Right lobe of liver (tissue), 6 donors: ENCODE data around the gene ARG2. TPM values are rescaled to one million over a fixed set of nuclear protein-coding genes. Genes with fewer than 3 reads are reported as not detected.
A peak's percentile ranks its signal among the peaks of the same experiment; 100 is the strongest.

Source experiments
- ATAC-seq, 4 donors: fragments of 200-7000 bp; cut with Tn5 transposase; one replicate each; pipeline ENCODE4 v1.9.1; 2020; ENCODE audit warnings: mild to moderate bottlenecking in 4 of 4, moderate library complexity in 4 of 4
- DNase-seq, 3 donors: peaks; one replicate each; pipeline ENCODE4 v3.0.0-alpha.2; 2020
- H3K27ac ChIP-seq, 3 donors: fragments of 200-600 bp; one replicate each; pipeline ENCODE4 v1.8.0; 2022
- H3K27me3 ChIP-seq, 2 donors: fragments of 200-600 bp; one replicate each; pipeline ENCODE4 v1.8.0; 2022
- H3K36me3 ChIP-seq, 4 donors: fragments of 200-600 bp; sonication (generic) in 1 of 4; one replicate each; pipeline versions ENCODE4 v1.5.1 to v1.8.0; 2017 to 2022; ENCODE audit warnings: control low read depth in 1 of 4
- H3K4me1 ChIP-seq, 4 donors: fragments of 200-600 bp; sonication (generic) in 1 of 4; one replicate each; pipeline versions ENCODE4 v1.5.1 to v1.8.0; 2017 to 2022; ENCODE audit warnings: control low read depth in 1 of 4
- H3K4me3 ChIP-seq, 3 donors: fragments of 200-600 bp; one replicate each; pipeline ENCODE4 v1.8.0; 2022
- H3K9me3 ChIP-seq, 4 donors: fragments of 200-600 bp; sonication (generic) in 1 of 4; one replicate each; pipeline versions ENCODE4 v1.5.1 to v1.8.0; 2017 to 2022; ENCODE audit warnings: control low read depth in 1 of 4
- CTCF ChIP-seq, 4 donors: fragments of 200-600 bp in 3 of 4; fragments of 450-650 bp in 1 of 4; IDR thresholded peaks; one replicate each; pipeline versions ENCODE4 v1.5.1 to v1.8.0; 2016 to 2022; ENCODE audit warnings: antibody characterized with exemption in 4 of 4, mild to moderate bottlenecking in 2 of 4
- POLR2A ChIP-seq: fragments of 450-650 bp; IDR thresholded peaks from one replicate; pipeline ENCODE4 v1.6.1; 2017; ENCODE audit warnings: antibody characterized with exemption, mild to moderate bottlenecking
- WGBS: methylation state at CpG from one replicate; pipeline ENCODE4 v1.1.6; 2018; ENCODE audit warnings: low coverage, low lambda C conversion rate; ENCODE audit not compliant: insufficient coverage; ENCODE audit errors: missing lambda C conversion rate; 5-methylcytosine and 5-hydroxymethylcytosine counted together
- intact Hi-C, 2 donors: fragments of 100-400 bp; cut with DNase I; formaldehyde crosslinking; loops; one replicate each; pipeline versions ENCODE4 v1.11.2 to v1.14.1; 2022
- total RNA-seq, 6 experiments: library from RNA; depleted of rRNA in 2 of 6; stranded (reverse); fragments of >200 nt in 2 of 6; fragmentation: NEBNext Ultra II Directional in 3 of 6; extraction: Animal tissue kit (Norgen Biotek cat#: 25700) in 3 of 6; gene quantifications; one replicate each; pipeline versions ENCODE4 v1.1.0 to v1.2.4, GENCODE V29; 2016 to 2023
- donor health status: DM: no; HTN: yes; CAD: no.
- donor health status: DM: no; HTN: no; CAD: no.
- donor health status: DM: no; HTN: no; CAD: no.
- donor health status: DM: no; HTN: yes; CAD: no.
- donor health status: DM: no; HTN: yes; CAD: no.

ARG2 gene
- total RNA-seq, 6 experiments from 2014 or later = 0.92 to 3.3 (median 1.7) TPM; not detected in 1

GRCh38 chr14:67663633-67664032 lies 43.9 kb downstream of the ARG2 start:
- 87% methylated on average over 4 of the region's 4 CpGs for WGBS
- Histone ChIP-seq H3K4me3 (no peak overlapping the region), H3K36me3 (peaks cover 0 to 10% (median 4%) of the 10 kb centered on the region in 4 donors), H3K9me3 (no peaks in the 10 kb centered on the region), H3K27ac (no peak overlapping the region), H3K27me3 (no peaks in the 10 kb centered on the region), H3K4me1 (peaks cover 0 to 5% (median 0%) of the 10 kb centered on the region in 4 donors)
- ATAC-seq (no peak), DNase-seq (no peak)
- intact Hi-C loops = loop anchor here (10.0 kb wide), 2 partner anchors 79 to 89 kb away; no protein-coding TSS in a partner anchor
- TF ChIP-seq POLR2A (no peak), CTCF (IDR thresholded peaks at IDR 0.05) (no peak)

GRCh38 chr14:67665868-67666267 lies 46.1 kb downstream of the ARG2 start:
- 80% methylated on average over 2 of the region's 2 CpGs for WGBS
- Histone ChIP-seq H3K4me1 (peaks cover 0 to 5% (median 0%) of the 10 kb centered on the region in 4 donors), H3K36me3 (no peaks in the 10 kb centered on the region), H3K27ac (no peak overlapping the region), H3K27me3 (no peaks in the 10 kb centered on the region), H3K9me3 (no peaks in the 10 kb centered on the region), H3K4me3 (no peak overlapping the region)
- DNase-seq (no peak), ATAC-seq (peak in 1 of 4 donors; percentile 27)
- TF ChIP-seq POLR2A (no peak), CTCF (IDR thresholded peaks at IDR 0.05) (no peak)
- intact Hi-C loops = loop anchor here (10.0 kb wide), 2 partner anchors 81 to 91 kb away; no protein-coding TSS in a partner anchor

GRCh38 chr14:67666750-67667449 lies 47.2 kb downstream of the ARG2 start:
- no peaks in the 10 kb centered on the region for H3K36me3 ChIP-seq
- no peaks in the 10 kb centered on the region for H3K27me3 ChIP-seq
- intact Hi-C loops = loop anchor here (10.0 kb wide), 2 partner anchors 82 to 92 kb away; no protein-coding TSS in a partner anchor
- TF ChIP-seq CTCF (IDR thresholded peaks at IDR 0.05) = peak; percentile 52 to 76 (median 58)
- TF ChIP-seq POLR2A = no peak
- peak; percentile 80 to 94 (median 86) for ATAC-seq
- no peak overlapping the region for H3K4me3 ChIP-seq
- 8% methylated on average over 1 of the region's 1 CpG for WGBS
- no peak for DNase-seq
- no peak overlapping the region for H3K27ac ChIP-seq
- peaks cover 0 to 5% (median 0%) of the 10 kb centered on the region in 4 donors for H3K4me1 ChIP-seq
- H3K9me3 ChIP-seq = no peaks in the 10 kb centered on the region

- ATAC-seq (no peak), DNase-seq (no peak)
- TF ChIP-seq POLR2A (no peak), CTCF (IDR thresholded peaks at IDR 0.05) (no peak)
- H3K27me3 ChIP-seq = no peaks in the 10 kb centered on the region
- no peaks in the 10 kb centered on the region for H3K9me3 ChIP-seq
- no peaks in the 10 kb centered on the region for H3K36me3 ChIP-seq
- no peak overlapping the region for H3K27ac ChIP-seq
- H3K4me1 ChIP-seq = peaks cover 0 to 21% (median 3%) of the 10 kb centered on the region in 4 donors
- no peak overlapping the region for H3K4me3 ChIP-seq
- intact Hi-C loops = loop anchor here (10.0 kb wide), 2 partner anchors 84 to 94 kb away; no protein-coding TSS in a partner anchor
Observed at GRCh38 chr14:67668559-67668958, 48.8 kb downstream of the ARG2 start.
